ENCODE measurements around the gene CLEC7A.

CLEC7A gene

DNA sequence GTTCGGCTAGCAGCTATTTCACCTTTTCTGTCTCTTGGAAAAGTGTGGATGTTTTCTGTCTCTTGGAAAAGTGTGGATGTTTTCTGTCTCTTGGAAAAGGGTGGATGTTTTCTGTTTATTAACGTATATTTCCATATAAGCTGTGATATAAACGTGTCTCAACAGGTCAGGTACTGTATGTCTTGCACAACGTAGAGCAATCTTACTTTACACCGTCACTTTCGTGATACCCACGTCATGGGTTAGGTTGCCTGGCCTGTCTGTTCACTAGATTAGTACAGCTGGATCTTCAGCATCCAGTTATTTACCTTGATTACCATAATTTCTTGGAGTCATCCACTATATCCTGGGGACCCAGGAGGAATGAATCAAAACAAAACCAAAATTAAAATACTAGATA lies 14.1 kb downstream of the CLEC7A start:
- H3K36me3 Mint-ChIP-seq, result no peaks in the 10 kb centered on the region
- H3K27me3 Mint-ChIP-seq, result peaks cover 2% of the 10 kb centered on the region
- no peaks in the 10 kb centered on the region for H3K9me3 Mint-ChIP-seq
- H3K4me1 Mint-ChIP-seq, result no peaks in the 10 kb centered on the region
- H3K27ac Mint-ChIP-seq, result no peak overlapping the region
- no peak overlapping the region for H3K4me3 Mint-ChIP-seq

DNA sequence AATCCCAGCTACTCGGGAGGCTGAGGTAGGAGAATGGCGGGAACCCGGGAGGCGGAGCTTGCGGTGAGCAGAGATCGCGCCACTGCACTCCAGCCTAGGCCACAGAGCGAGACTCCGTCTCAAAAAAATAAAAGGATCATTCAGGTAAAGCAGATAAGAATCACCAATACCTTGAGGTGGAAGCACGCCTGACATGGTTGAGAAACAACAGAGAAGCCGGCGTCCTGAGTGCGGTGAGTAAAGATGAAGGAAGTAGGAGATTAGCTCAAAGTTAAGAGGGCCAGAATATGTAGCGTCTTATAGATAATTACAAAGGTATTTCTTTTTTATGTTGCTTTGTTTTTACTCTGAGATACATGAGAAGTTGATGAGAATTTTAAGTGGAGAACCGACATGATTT lies 14.7 kb downstream of the CLEC7A start:
- no peaks in the 10 kb centered on the region for H3K9me3 Mint-ChIP-seq
- no peak overlapping the region for H3K27ac Mint-ChIP-seq
- H3K4me1 Mint-ChIP-seq, result no peaks in the 10 kb centered on the region
- H3K27me3 Mint-ChIP-seq, result peaks cover 2% of the 10 kb centered on the region
- H3K36me3 Mint-ChIP-seq, result no peaks in the 10 kb centered on the region
- no peak overlapping the region for H3K4me3 Mint-ChIP-seq

DNA sequence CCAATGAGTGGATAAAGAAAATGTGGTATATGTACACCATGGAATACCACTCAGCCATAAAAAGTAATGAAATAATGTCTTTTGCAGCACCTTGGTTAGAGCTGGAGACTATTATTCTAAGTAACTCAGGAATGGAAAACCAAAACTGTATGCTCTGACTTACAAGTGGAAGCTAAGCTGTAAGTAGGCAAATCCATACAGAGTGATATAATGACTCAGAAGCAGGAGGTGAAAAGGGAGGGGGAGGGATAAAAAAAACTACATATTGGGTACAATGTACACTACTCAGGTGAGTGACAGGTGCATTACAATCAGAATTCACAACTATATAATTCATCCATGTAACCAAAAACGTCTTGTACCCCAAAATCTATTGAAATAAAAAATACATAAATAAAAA lies 16.1 kb downstream of the CLEC7A start:
- H3K27ac Mint-ChIP-seq, result no peak overlapping the region
- no peaks in the 10 kb centered on the region for H3K4me1 Mint-ChIP-seq
- H3K9me3 Mint-ChIP-seq, result no peaks in the 10 kb centered on the region
- H3K36me3 Mint-ChIP-seq, result no peaks in the 10 kb centered on the region
- H3K4me3 Mint-ChIP-seq, result no peak overlapping the region
- H3K27me3 Mint-ChIP-seq, result peaks cover 3% of the 10 kb centered on the region

DNA sequence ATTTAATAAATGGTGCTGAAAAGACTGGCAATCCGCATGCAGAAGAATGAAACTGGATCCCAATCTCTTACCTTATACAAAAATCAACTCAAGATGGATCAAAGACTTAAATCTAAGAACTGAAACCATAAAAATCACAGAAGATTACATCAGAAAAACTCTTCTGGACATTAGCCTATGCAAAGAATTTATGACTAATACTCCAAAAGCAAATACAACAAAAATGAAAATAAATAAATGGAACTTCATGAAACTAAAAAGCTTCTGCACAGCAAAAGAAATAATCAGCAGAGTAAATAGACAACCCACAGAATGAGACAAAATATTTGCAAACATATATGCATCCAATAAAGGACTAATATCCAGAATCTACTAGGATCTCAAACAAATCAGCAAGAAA lies 16.9 kb downstream of the CLEC7A start:
- Mint-ChIP-seq H3K4me1 (no peaks in the 10 kb centered on the region), H3K36me3 (no peaks in the 10 kb centered on the region), H3K9me3 (no peaks in the 10 kb centered on the region), H3K4me3 (no peak overlapping the region), H3K27me3 (peaks cover 1% of the 10 kb centered on the region), H3K27ac (no peak overlapping the region)

DNA sequence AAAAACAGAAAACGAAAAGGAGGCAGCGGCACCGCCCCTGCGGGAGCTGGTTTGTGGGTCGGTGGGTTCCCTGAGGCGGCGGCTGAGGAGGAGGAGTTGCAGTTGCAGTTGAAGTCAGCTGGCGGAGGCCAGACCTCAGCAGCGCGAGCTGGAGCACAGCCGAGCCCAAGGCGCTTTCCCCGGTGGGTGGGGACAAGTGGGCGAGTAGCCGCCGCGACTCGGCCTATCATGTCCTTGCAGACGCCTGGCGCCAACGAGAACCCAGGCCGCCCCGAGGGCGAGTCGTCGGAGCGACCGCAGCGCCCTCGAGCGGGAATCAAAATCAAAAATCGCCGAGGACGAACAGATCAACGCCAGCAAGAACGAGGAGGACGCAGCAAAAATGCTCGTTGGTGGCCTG lies 18.5 kb downstream of the CLEC7A start:
- peaks cover 4% of the 10 kb centered on the region for H3K27me3 Mint-ChIP-seq
- H3K4me3 Mint-ChIP-seq, result no peak overlapping the region
- no peaks in the 10 kb centered on the region for H3K9me3 Mint-ChIP-seq
- H3K27ac Mint-ChIP-seq, result no peak overlapping the region
- H3K4me1 Mint-ChIP-seq, result no peaks in the 10 kb centered on the region
- no peaks in the 10 kb centered on the region for H3K36me3 Mint-ChIP-seq

DNA sequence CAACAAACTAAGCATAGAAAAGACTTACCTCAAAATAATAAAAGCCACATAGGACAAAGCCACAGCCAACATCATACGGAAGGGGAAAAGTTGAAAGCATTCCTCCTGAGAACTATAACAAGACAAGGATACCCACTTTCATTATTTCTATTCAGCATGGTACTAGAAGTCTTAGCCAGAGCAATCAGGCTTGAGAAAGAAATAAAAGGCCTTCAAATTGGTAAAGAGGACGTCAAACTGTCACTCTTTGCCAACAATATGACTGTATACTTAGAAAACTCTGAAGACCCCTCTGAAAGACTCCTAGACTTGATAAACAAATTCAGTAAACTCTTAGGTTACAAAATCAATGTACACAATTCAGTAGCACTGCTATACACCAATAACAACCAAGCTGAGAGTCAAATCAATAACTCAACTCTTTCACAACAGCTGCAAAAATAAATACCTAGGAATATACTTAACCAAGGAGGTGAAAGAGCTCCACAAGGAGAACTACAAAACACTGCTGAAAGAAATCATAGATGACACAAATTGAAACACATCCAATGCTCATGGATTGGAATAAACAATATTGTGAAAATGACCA lies 19.6 kb downstream of the CLEC7A start:
- no peak overlapping the region for H3K4me3 Mint-ChIP-seq
- H3K27me3 Mint-ChIP-seq, result peaks cover 6% of the 10 kb centered on the region
- no peaks in the 10 kb centered on the region for H3K4me1 Mint-ChIP-seq
- no peak overlapping the region for H3K27ac Mint-ChIP-seq
- H3K36me3 Mint-ChIP-seq, result no peaks in the 10 kb centered on the region
- H3K9me3 Mint-ChIP-seq, result no peaks in the 10 kb centered on the region

DNA sequence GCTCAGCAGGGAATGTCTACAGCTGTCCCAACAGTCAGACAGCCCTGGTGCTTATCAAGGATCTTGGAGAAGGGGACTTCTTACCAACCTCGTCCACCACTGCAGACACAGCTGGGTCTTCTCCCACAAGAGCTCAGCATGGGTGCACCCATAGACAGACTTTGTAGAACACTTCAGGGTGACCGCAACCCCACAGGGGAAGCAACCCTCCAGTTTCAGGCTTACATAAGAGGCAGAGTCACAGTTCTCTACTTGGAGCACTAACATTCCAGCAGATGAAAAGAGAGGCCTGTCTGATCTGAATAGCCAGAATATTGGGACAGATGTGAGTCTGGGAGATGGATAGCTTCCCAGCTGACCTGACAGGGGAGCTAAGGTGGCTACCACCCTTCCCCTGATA lies 27.7 kb downstream of the CLEC7A start:
- Mint-ChIP-seq H3K36me3 (peaks cover 5% of the 10 kb centered on the region), H3K27me3 (peaks cover 10% of the 10 kb centered on the region), H3K9me3 (peaks cover 8% of the 10 kb centered on the region), H3K4me1 (no peaks in the 10 kb centered on the region), H3K4me3 (no peak overlapping the region), H3K27ac (no peak overlapping the region)

DNA sequence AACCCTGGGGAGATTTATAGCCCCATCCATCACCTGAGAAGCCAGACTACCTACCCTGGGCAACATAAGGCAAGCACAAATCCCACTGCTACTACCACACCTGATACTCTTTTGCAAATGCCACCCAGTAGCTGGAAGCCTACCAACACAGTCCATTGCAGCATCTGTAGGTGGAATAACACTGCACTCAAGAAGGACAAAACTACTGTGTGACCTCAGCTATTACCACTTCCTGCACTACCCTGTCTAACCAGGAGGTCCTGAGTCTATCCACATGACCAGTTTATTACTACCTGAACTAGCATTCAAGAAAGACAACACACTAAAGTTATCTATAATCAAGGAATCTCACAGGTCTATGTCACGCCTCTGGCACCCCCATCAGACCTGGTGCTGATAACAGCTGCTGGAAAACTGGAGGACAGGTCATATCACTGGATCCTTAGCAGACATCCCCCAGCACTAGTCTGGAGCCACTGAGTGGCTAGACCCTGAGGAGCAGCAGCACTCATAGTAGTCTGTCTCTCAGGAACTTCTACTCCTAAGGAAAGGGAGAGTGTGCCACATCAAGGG lies 28.3 kb downstream of the CLEC7A start:
- Mint-ChIP-seq H3K27ac (no peak overlapping the region), H3K4me1 (no peaks in the 10 kb centered on the region), H3K36me3 (peaks cover 5% of the 10 kb centered on the region), H3K27me3 (peaks cover 7% of the 10 kb centered on the region), H3K9me3 (peaks cover 8% of the 10 kb centered on the region), H3K4me3 (no peak overlapping the region)

DNA sequence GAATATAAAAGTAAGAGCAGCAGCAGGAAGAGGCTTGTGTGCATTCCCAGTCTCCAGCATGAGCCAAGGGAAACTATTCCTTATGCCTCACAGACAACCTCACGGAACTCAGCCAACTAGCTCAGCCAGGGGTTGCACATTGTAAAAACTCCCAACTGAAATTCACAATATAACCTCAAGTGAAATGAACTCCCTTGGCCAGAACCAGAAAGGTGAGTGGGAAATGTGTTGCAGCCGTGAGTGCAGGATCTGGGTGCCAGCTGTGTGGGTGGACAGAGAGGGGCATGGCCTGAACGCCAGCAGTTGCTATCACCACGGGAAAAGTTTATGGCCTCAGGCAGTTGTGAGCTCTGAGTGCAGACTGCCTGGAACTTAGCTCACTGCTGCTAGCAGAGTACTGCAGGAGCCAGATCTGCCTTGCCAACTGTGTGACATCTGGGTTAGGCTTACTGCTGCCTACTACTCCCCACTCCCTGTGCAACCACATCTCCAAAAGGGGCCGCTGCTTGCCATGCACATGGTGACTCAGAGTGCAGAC lies 28.9 kb downstream of the CLEC7A start:
- H3K36me3 Mint-ChIP-seq, result peaks cover 5% of the 10 kb centered on the region
- H3K27me3 Mint-ChIP-seq, result peaks cover 7% of the 10 kb centered on the region
- no peak overlapping the region for H3K27ac Mint-ChIP-seq

DNA sequence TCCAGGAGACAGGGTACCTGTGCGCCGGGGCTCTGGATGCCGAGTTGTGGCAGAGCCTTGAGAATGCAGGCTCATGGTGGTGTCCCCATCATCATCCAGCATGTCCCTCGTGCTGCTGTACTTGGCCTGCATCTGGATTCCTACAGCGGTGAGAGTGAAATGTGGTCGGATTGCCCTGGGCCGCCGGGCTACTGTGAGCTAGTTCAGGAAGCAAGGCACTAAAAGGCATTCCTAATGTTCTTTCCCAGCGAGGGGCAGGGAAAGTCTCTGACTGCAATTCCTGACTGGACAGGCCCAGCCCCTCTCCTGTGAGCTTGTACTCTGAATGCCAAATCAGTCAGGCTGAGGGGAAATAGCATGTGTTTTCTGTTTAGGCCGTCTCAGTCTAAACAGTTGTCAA lies 31.2 kb downstream of the CLEC7A start, which contains the start of gene CLEC1A:
CLEC1A (minus strand) TSS at position 195 of the 400 bp plus-strand sequence; CDS start at position 132, 63 bp downstream.
- peaks cover 5% of the 10 kb centered on the region for H3K36me3 Mint-ChIP-seq
- H3K27ac Mint-ChIP-seq, result no peak within 1 kb of the TSS
- H3K4me3 Mint-ChIP-seq, result no peak within 1 kb of the TSS
- peaks cover 7% of the 10 kb centered on the region for H3K9me3 Mint-ChIP-seq
- H3K27me3 Mint-ChIP-seq, result peaks cover 4% of the 10 kb centered on the region
- no peaks in the 10 kb centered on the region for H3K4me1 Mint-ChIP-seq

More for the DNA sequence above, 28.9 kb downstream of the CLEC7A start:
- peaks cover 8% of the 10 kb centered on the region for H3K9me3 Mint-ChIP-seq
- no peaks in the 10 kb centered on the region for H3K4me1 Mint-ChIP-seq
- H3K4me3 Mint-ChIP-seq, result no peak overlapping the region

DNA sequence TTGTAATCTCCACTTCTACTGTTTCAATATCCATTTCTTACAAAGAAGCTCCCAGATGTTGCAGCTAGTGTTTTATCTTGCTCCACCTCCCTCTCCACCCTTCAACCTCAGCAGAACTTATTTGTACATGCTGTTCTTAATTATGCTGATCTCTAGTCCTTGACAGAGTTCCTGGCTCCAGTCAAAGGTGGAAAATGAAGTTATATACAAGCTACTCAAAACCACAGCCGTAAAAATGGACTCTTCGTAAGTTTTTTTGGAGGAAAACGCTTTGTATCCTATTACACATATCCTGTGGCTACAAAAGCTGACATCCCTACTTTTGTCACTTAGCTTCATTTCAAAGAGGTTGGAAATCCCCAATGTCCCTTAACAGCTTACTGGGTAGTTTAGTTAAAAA lies 32.5 kb downstream of the CLEC7A start:
- H3K9me3 Mint-ChIP-seq, result no peaks in the 10 kb centered on the region
- H3K4me1 Mint-ChIP-seq, result no peaks in the 10 kb centered on the region
- no peaks in the 10 kb centered on the region for H3K36me3 Mint-ChIP-seq
- H3K4me3 Mint-ChIP-seq, result no peak overlapping the region
- H3K27ac Mint-ChIP-seq, result no peak overlapping the region
- no peaks in the 10 kb centered on the region for H3K27me3 Mint-ChIP-seq

DNA sequence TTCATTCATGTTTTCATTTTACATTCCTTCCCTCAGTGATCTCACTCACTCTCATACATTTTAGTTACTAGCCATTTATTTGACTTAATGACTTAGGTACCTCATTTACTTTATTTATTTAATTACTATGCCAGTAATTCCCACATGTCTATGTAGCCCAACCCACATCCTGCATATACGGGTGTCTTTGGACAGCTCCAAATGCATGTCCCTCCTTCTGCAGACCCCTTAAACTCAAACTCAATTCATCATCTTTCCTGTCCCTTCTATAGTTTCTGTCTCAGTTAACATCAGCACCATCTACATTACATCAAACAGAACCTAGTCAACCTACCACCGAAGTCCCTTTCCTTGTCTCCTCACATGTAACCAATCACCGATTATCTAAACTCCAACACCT lies 34.0 kb downstream of the CLEC7A start:
- H3K9me3 Mint-ChIP-seq, result no peaks in the 10 kb centered on the region
- no peaks in the 10 kb centered on the region for H3K4me1 Mint-ChIP-seq
- H3K4me3 Mint-ChIP-seq, result no peak overlapping the region
- H3K27me3 Mint-ChIP-seq, result no peaks in the 10 kb centered on the region
- H3K36me3 Mint-ChIP-seq, result no peaks in the 10 kb centered on the region
- no peak overlapping the region for H3K27ac Mint-ChIP-seq

DNA sequence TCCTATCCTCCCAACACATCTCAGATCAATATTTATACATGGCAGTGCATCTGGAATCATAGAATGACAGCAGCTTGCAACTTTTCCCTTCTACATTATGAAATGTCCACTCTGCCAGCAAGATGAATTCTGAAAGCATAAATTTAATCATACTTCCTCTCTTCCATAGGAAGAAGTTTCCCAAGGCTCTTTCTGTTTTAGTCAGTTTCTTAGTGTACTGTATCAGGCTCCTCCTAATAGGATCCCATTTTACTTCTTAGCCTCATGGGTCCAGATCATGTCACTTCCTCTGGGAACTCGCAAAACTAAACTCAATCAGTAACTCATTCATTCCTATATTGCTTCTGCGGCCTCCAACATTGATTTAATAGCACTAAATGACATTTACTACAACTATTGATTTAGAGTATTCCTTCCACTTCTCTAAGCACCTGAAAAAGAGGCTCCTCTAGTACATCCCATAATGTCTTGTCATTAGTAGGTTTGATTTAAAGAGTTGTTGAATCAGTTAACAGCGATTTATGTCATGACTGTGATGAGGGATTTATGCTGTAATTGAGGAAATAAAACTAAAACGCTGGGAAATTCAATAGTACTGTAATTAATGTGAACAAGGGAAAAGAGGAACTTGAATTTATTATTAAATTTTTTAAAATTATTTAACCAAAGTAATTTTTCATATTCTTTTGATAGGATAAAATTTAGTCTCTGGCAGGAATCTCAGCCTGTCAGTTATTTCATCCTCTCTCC lies 35.2 kb downstream of the CLEC7A start:
- Mint-ChIP-seq H3K36me3 (no peaks in the 10 kb centered on the region), H3K27me3 (no peaks in the 10 kb centered on the region), H3K4me1 (no peaks in the 10 kb centered on the region)

DNA sequence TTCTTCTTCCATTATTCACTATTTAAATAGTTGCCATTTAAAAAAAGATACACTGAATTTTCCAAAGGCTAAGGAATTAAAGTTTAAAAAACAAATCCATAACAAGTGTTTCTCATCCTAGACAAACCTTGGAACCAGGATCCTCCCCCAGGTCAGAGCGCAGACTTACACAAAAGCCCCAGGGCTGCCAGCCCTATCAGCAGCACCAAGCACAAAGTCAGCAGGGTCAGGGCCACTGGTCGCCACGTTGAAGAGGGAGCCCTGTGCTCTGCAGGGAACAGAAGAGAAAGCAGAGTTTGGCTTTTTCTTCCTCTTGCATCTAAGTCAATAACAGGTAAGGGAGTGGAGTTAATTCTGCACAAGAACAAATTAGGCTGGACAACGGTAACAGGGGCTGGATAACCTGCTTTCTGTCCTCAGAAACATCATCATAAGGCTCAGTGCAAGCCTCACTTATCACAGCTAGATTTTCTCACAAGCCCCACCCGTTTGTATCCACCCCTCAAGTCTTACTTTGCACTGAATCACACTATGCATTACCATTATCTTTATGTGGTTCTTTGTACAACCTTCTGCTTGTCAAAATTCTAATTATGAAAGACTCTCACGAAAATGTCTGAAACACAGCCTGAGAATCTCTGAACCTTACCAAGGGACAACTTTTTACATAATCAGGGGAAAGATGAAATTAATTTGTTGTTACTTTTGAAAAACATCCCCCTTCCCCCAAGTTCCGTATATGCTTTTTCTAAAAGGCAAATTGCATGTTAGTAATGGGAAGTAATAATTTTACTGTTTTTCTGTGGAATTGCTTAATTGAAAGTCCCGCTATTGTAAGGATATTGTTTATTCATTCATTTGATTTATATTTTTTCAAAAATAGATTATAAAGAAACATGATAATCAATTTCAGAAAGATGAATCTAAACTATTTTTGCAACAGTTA lies 40.8 kb downstream of the CLEC7A start:
- H3K9me3 Mint-ChIP-seq, result peaks cover 7% of the 10 kb centered on the region
- H3K27me3 Mint-ChIP-seq, result no peaks in the 10 kb centered on the region
- no peaks in the 10 kb centered on the region for H3K4me1 Mint-ChIP-seq
- peaks cover 4% of the 10 kb centered on the region for H3K36me3 Mint-ChIP-seq
- no peak overlapping the region for H3K27ac Mint-ChIP-seq
- no peak overlapping the region for H3K4me3 Mint-ChIP-seq

More for the DNA sequence above, 35.2 kb downstream of the CLEC7A start:
- no peaks in the 10 kb centered on the region for H3K9me3 Mint-ChIP-seq
- H3K4me3 Mint-ChIP-seq, result no peak overlapping the region
- H3K27ac Mint-ChIP-seq, result no peak overlapping the region

DNA sequence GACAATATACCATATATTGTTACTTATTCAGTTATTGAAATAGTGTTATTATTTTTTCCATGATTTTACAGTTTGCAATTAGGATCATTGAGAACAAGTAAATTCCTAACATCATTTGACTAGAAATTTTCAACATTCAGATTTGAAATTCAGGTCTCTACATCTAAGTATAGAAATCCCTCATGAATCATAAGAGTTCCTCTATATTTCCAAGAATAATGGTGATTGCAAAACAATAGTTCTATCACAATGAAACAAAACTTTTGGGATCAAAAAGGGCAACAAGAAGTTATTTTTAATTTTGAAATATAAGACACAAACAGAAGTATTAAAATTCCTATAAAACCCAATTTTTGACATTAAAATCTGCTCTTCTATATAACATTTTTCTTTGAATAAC lies 42.0 kb downstream of the CLEC7A start:
- peaks cover 10% of the 10 kb centered on the region for H3K9me3 Mint-ChIP-seq
- H3K4me3 Mint-ChIP-seq, result no peak overlapping the region
- no peaks in the 10 kb centered on the region for H3K4me1 Mint-ChIP-seq
- no peaks in the 10 kb centered on the region for H3K27me3 Mint-ChIP-seq
- H3K36me3 Mint-ChIP-seq, result peaks cover 8% of the 10 kb centered on the region
- no peak overlapping the region for H3K27ac Mint-ChIP-seq
